ENCODE results near the gene DDIT3.

DNA sequence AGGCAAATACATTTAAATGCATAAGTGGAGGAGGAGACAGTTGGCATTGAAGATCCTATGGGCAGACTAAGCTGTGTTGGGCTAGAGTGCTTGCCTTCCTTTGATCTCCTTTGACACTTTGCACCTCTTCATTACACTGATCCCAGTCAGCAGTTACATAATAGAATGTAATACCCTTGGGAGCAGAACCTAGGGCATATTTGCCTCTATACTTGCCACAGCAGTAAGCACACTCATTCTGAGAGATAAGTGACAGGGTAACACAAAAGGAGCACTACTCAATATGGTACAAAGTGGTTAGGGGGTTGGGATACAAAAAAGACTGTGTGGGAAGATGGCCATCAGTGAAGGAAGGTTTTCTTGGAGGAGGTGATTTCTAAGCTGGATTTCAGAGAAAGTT lies 23.5 kb downstream of the DDIT3 start:
- no peak for TF ChIP-seq CTCF (conservative IDR thresholded peaks at IDR 0.05; ENCODE audit: low read depth, low read length)
- no peak for TF ChIP-seq NFE2L2 (IDR thresholded peaks at IDR 0.05; ENCODE audit: low read depth, low read length)
- TF ChIP-seq POLR2A (IDR thresholded peaks at IDR 0.05; ENCODE audit: low read depth, low read length), result no peak
- TF ChIP-seq RFX5 (IDR thresholded peaks at IDR 0.05; ENCODE audit: low read depth, low read length), result no peak
- no peak for TF ChIP-seq USF2 (IDR thresholded peaks at IDR 0.05; ENCODE audit: low read depth, low read length)
- no peak for TF ChIP-seq SMC3 (IDR thresholded peaks at IDR 0.05; ENCODE audit: low read depth, low read length)
- no peak for TF ChIP-seq MAFK (IDR thresholded peaks at IDR 0.05; ENCODE audit: low read depth, low read length)
- TF ChIP-seq FOS (IDR thresholded peaks at IDR 0.05; ENCODE audit: low read depth, low read length), result no peak
- TF ChIP-seq RCOR1 (IDR thresholded peaks at IDR 0.05; ENCODE audit: insufficient replicate concordance, low read length), result no peak
- no peak for TF ChIP-seq RAD21 (IDR thresholded peaks at IDR 0.05; ENCODE audit: low read length)
- TF ChIP-seq CEBPB (IDR thresholded peaks at IDR 0.05; ENCODE audit: low read depth, low read length), result no peak

Measured in IMR-90 (cell line).